GM12891 (cell line): ENCODE results near the gene WDR55.

Source experiments
- POLR2A ChIP-seq: IDR thresholded peaks from 2 replicates; pipeline ENCODE4 v1.6.1; 2011; ENCODE audit warnings: low read depth, low read length, control low read depth
- POU2F2 ChIP-seq: IDR thresholded peaks from 2 replicates; pipeline ENCODE4 v1.6.1; 2011; ENCODE audit warnings: low read depth, mild to moderate bottlenecking, control low read depth, low read length, moderate library complexity

DNA sequence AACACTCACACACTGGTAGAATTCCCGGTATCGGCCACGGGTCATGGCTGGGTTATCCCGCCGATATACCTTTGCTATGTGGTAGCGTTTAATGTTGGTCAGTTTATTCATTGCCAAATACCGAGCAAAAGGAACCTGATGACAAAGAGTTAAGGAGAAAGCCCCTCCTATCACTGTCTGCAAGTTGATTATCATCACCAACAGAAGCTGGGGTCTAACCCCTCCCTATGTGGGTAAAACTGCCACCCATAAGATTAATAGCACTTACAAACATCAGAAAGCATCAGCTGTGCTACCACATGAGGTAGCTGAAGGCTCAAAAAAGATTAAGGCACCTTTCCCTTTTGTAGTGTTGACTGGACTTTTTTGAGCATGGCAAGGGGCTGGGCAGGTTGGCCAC is 14.3 kb downstream of the WDR55 start:
- no peak for TF ChIP-seq POU2F2
- TF ChIP-seq POLR2A: no peak
